ENCODE measurements around the gene C2orf78.
"Not testable (repeated sequence)": the region's sequence is repeated elsewhere in the genome, so short reads cannot be mapped to it uniquely, and the experiment has no call there.

The C2orf78 gene

DNA sequence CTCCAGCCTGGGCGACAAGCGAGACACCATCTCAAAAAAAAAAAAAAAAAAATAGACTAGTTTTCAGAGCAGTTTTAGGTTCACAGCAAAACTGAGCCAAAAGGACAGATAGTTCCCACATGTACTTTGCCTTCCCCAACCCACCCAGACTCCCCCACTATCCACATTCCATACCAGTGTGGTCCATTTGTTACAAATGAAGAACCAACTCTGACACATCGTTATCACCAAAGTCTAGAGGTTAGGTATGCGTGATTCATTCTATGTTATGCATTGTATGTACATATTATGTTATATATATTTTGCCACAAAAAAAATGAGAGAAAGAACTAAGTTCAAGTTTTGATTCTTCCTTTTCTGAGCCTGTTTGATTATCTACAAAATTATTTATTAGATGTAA is 7.6 kb upstream of the C2orf78 start:
- Histone ChIP-seq H4K20me1 (ENCODE audit: low read depth, low read length) (no peaks in the 10 kb centered on the region), H2AFZ (ENCODE audit: low read depth, low read length, severe bottlenecking) (no peak overlapping the region), H3K4me2 (ENCODE audit: low read depth, low read length, poor library complexity, severe bottlenecking) (no peak overlapping the region), H3K27ac (ENCODE audit: low read depth, low read length) (no peak overlapping the region), H3K79me2 (ENCODE audit: insufficient read depth, low read length) (peaks cover 27% of the 10 kb centered on the region), H3K27me3 (ENCODE audit: low read length) (no peaks in the 10 kb centered on the region), H3K9ac (ENCODE audit: low read length) (no peak overlapping the region), H3F3A (ENCODE audit: insufficient read depth) (peaks cover 7% of the 10 kb centered on the region; the same call in 1 of the 2 replicates), H3K9me3 (ENCODE audit: insufficient read depth, low read length) (no peaks in the 10 kb centered on the region), H3K4me3 (ENCODE audit: insufficient read depth, low read length, poor library complexity, severe bottlenecking) (no peak overlapping the region), H3K36me3 (ENCODE audit: low read length) (peaks cover 40% of the 10 kb centered on the region), H3K9me2 (replicated peaks; ENCODE audit: insufficient read depth, low read length) (no peaks in the 10 kb centered on the region)
- no peak for TF ChIP-seq EZH2phosphoT487 (conservative IDR thresholded peaks at IDR 0.05; ENCODE audit: low read length)
- TF ChIP-seq, protein P1, sequence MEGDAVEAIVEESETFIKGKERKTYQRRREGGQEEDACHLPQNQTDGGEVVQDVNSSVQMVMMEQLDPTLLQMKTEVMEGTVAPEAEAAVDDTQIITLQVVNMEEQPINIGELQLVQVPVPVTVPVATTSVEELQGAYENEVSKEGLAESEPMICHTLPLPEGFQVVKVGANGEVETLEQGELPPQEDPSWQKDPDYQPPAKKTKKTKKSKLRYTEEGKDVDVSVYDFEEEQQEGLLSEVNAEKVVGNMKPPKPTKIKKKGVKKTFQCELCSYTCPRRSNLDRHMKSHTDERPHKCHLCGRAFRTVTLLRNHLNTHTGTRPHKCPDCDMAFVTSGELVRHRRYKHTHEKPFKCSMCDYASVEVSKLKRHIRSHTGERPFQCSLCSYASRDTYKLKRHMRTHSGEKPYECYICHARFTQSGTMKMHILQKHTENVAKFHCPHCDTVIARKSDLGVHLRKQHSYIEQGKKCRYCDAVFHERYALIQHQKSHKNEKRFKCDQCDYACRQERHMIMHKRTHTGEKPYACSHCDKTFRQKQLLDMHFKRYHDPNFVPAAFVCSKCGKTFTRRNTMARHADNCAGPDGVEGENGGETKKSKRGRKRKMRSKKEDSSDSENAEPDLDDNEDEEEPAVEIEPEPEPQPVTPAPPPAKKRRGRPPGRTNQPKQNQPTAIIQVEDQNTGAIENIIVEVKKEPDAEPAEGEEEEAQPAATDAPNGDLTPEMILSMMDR (IDR thresholded peaks at IDR 0.05; ENCODE audit: insufficient read depth, low read length, poor library complexity, severe bottlenecking): no peak

DNA sequence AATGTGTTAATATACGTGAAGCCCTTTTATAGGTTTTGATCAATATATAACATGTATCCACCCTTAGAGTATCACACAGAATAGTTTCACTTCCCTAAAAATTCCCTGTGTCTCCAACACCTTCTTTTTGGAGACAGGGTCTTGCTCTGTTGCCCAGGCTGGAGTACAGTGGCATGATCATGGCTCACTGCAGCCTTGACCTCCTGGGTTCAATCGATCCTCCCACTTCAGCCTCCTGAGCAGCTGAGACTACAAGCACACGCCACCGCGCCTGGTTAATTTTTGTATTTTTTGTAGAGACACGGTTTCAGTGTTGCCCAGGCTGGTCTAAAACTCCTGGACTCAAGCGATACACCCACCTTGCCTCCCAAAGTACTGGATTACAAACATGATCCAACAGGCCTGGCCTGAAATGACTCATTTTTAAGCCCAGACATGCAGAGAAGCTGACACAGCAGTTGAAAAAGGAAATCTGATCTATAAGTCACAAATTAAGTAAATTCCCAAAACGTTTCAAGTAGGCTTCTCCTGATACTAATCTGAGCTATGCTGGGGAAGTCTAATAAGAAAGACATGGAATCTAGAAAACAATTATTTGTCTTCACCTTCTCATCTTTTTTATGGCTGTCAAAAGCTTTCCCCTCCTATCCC is 7.0 kb upstream of the C2orf78 start:
- Histone ChIP-seq H3K9me2 (replicated peaks; ENCODE audit: insufficient read depth, low read length) (no peaks in the 10 kb centered on the region), H3K9me3 (ENCODE audit: insufficient read depth, low read length) (no peaks in the 10 kb centered on the region), H3K36me3 (ENCODE audit: low read length) (peaks cover 40% of the 10 kb centered on the region), H3F3A (ENCODE audit: insufficient read depth) (peaks cover 7% of the 10 kb centered on the region; the same call in 1 of the 2 replicates), H3K27ac (ENCODE audit: low read depth, low read length) (no peak overlapping the region), H3K4me3 (ENCODE audit: insufficient read depth, low read length, poor library complexity, severe bottlenecking) (no peak overlapping the region), H3K9ac (ENCODE audit: low read length) (no peak overlapping the region), H3K4me2 (ENCODE audit: low read depth, low read length, poor library complexity, severe bottlenecking) (no peak overlapping the region), H4K20me1 (ENCODE audit: low read depth, low read length) (no peaks in the 10 kb centered on the region), H2AFZ (ENCODE audit: low read depth, low read length, severe bottlenecking) (no peak overlapping the region), H3K79me2 (ENCODE audit: insufficient read depth, low read length) (peaks cover 26% of the 10 kb centered on the region), H3K27me3 (ENCODE audit: low read length) (no peaks in the 10 kb centered on the region)
- no peak for TF ChIP-seq EZH2phosphoT487 (conservative IDR thresholded peaks at IDR 0.05; ENCODE audit: low read length)
- TF ChIP-seq, protein P1 (IDR thresholded peaks at IDR 0.05; ENCODE audit: insufficient read depth, low read length, poor library complexity, severe bottlenecking): no peak

- H3K9me3 ChIP-seq (ENCODE audit: insufficient read depth, low read length); H4K20me1 ChIP-seq (ENCODE audit: low read depth, low read length); H3F3A ChIP-seq (ENCODE audit: insufficient read depth); H3K9me2 ChIP-seq (replicated peaks; ENCODE audit: insufficient read depth, low read length); H3K27me3 ChIP-seq (ENCODE audit: low read length): not testable (repeated sequence)
- H3K4me3 ChIP-seq (ENCODE audit: insufficient read depth, low read length, poor library complexity, severe bottlenecking): peak overlapping the region; percentile 88
- peak overlapping the region; percentile 84 for H3K9ac ChIP-seq (ENCODE audit: low read length)
- peaks cover 25% of the 10 kb centered on the region for H3K36me3 ChIP-seq (ENCODE audit: low read length)
- H3K79me2 ChIP-seq (ENCODE audit: insufficient read depth, low read length): peaks cover 23% of the 10 kb centered on the region
- H3K4me2 ChIP-seq (ENCODE audit: low read depth, low read length, poor library complexity, severe bottlenecking): peak overlapping the region; percentile 62
- H3K27ac ChIP-seq (ENCODE audit: low read depth, low read length): peak overlapping the region; percentile 54; the same call in 1 of the 2 replicates
- H2AFZ ChIP-seq (ENCODE audit: low read depth, low read length, severe bottlenecking): peak overlapping the region; percentile 95
Measured at GRCh38 chr2:73778867-73779466, 5.0 kb upstream of the C2orf78 start.

Measured in SU-DHL-6 (cell line).